H54 (cell line): ENCODE data around the gene PXN.
"Not testable (repeated sequence)": the region's sequence is repeated elsewhere in the genome, so short reads cannot be mapped to it uniquely, and the experiment has no call there.

Source experiments
- DNase-seq: peaks from one replicate; pipeline ENCODE4 v3.0.0; 2011; ENCODE audit warnings: low spot score, mixed read lengths; ENCODE audit not compliant: insufficient read length
- FAIRE-seq: peaks from 3 replicates; lab custom pipeline; 2011; peaks lifted over from hg19 to GRCh38; lab: Jason Lieb, UNC
- POLR2A ChIP-seq: IDR thresholded peaks from 2 replicates; pipeline ENCODE4 v1.6.1; 2011; ENCODE audit warnings: low read depth, mild to moderate bottlenecking, low read length

Gene PXN

GRCh38 chr12:120216742-120217605 lies 48.6 kb downstream of the PXN start:
- TF ChIP-seq POLR2A = no peak
- FAIRE-seq (no peak), DNase-seq (no peak)

- no peak for TF ChIP-seq POLR2A
- no peak for FAIRE-seq
- no peak for DNase-seq
These were observed 49.5 kb downstream of the PXN start for GRCh38 chr12:120215766-120216735.

GRCh38 chr12:120215357-120215735 lies 50.2 kb downstream of the PXN start:
- DNase-seq (no peak), FAIRE-seq (no peak)
- no peak for TF ChIP-seq POLR2A

- no peak for TF ChIP-seq POLR2A
- DNase-seq = no peak
- no peak for FAIRE-seq
These were observed 50.7 kb downstream of the PXN start for GRCh38 chr12:120214626-120215356.

- FAIRE-seq (no peak), DNase-seq (no peak)
- TF ChIP-seq POLR2A = no peak
These were observed 51.8 kb downstream of the PXN start for GRCh38 chr12:120213758-120214157.

- FAIRE-seq, DNase-seq: not testable (repeated sequence)
These were observed 52.3 kb downstream of the PXN start for GRCh38 chr12:120213182-120213581.

- FAIRE-seq (no peak), DNase-seq (no peak)
- TF ChIP-seq POLR2A = no peak
These were observed 53.2 kb downstream of the PXN start for GRCh38 chr12:120212301-120212700.

GRCh38 chr12:120211904-120212283 lies 53.6 kb downstream of the PXN start:
- DNase-seq = no peak
- FAIRE-seq = no peak
- no peak for TF ChIP-seq POLR2A

- DNase-seq (no peak), FAIRE-seq (no peak)
- TF ChIP-seq POLR2A = no peak
These were observed 54.2 kb downstream of the PXN start for GRCh38 chr12:120211243-120211903.

GRCh38 chr12:120209851-120210250 lies 55.7 kb downstream of the PXN start:
- FAIRE-seq = no peak
- DNase-seq = no peak
- no peak for TF ChIP-seq POLR2A

- TF ChIP-seq POLR2A = no peak
- DNase-seq (no peak), FAIRE-seq (no peak)
These were observed 58.3 kb downstream of the PXN start for GRCh38 chr12:120207227-120207626.

GRCh38 chr12:120206781-120207180 lies 58.7 kb downstream of the PXN start:
- not testable (repeated sequence) for FAIRE-seq

GRCh38 chr12:120206228-120206627 lies 59.3 kb downstream of the PXN start:
- DNase-seq (no peak), FAIRE-seq (no peak)
- TF ChIP-seq POLR2A = no peak

More at GRCh38 chr12:120206781-120207180, 58.7 kb downstream of the PXN start:
- not testable (repeated sequence) for DNase-seq
